ENCODE results near the gene MLXIP. TPM values are rescaled to one million over a fixed set of nuclear protein-coding genes. Genes with fewer than 3 reads are reported as not detected.

Gene MLXIP
- total and polyA plus RNA-seq, 2 experiments from 2014 or later = 16.2 to 23.0 TPM

- TF ChIP-seq POLR2AphosphoS5 (IDR thresholded peaks at IDR 0.05; ENCODE audit: low read depth) (no peak), ZNF114 (CRISPR knock-in tag; IDR thresholded peaks at IDR 0.05) (no peak), EZH2phosphoT487 (IDR thresholded peaks at IDR 0.05; ENCODE audit: unreplicated experiment) (no peak), EZH2 (IDR thresholded peaks at IDR 0.05; ENCODE audit: low read depth, unreplicated experiment) (no peak), STAT1 (IDR thresholded peaks at IDR 0.05; ENCODE audit: unreplicated experiment) (no peak), ZNF462 (CRISPR knock-in tag; IDR thresholded peaks at IDR 0.05) (no peak), JUNB (IDR thresholded peaks at IDR 0.05; ENCODE audit: unreplicated experiment) (no peak), REST (IDR thresholded peaks at IDR 0.05; ENCODE audit: unreplicated experiment) (no peak), ZNF331 (CRISPR knock-in tag; IDR thresholded peaks at IDR 0.05; ENCODE audit: low read depth) (no peak), ETS1 (IDR thresholded peaks at IDR 0.05) (no peak), NANOG (IDR thresholded peaks at IDR 0.05; ENCODE audit: borderline replicate concordance) (no peak), CREB1 (CRISPR knock-in tag; IDR thresholded peaks at IDR 0.05; ENCODE audit: low read depth) (no peak)
- TF ChIP-seq, protein P1, sequence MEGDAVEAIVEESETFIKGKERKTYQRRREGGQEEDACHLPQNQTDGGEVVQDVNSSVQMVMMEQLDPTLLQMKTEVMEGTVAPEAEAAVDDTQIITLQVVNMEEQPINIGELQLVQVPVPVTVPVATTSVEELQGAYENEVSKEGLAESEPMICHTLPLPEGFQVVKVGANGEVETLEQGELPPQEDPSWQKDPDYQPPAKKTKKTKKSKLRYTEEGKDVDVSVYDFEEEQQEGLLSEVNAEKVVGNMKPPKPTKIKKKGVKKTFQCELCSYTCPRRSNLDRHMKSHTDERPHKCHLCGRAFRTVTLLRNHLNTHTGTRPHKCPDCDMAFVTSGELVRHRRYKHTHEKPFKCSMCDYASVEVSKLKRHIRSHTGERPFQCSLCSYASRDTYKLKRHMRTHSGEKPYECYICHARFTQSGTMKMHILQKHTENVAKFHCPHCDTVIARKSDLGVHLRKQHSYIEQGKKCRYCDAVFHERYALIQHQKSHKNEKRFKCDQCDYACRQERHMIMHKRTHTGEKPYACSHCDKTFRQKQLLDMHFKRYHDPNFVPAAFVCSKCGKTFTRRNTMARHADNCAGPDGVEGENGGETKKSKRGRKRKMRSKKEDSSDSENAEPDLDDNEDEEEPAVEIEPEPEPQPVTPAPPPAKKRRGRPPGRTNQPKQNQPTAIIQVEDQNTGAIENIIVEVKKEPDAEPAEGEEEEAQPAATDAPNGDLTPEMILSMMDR (conservative IDR thresholded peaks at IDR 0.05; ENCODE audit: low read depth in 2 of 2) = no peak
- Histone ChIP-seq H3K4me1 (ENCODE audit: insufficient read depth) (no peaks in the 10 kb centered on the region), H3K79me2 (replicated peaks; ENCODE audit: insufficient read depth) (peaks cover 47% of the 10 kb centered on the region), H3K27me3 (ENCODE audit: insufficient read depth) (no peaks in the 10 kb centered on the region), H3K27ac (ENCODE audit: low read depth) (no peak overlapping the region), H2AFZ (no peak overlapping the region), H3F3A (replicated peaks; ENCODE audit: low read depth) (no peaks in the 10 kb centered on the region), H4K20me1 (replicated peaks; ENCODE audit: insufficient read depth) (peaks cover 11% of the 10 kb centered on the region; the same call in 1 of the 2 replicates), H3K36me3 (ENCODE audit: insufficient read depth) (no peaks in the 10 kb centered on the region), H3K4me2 (no peak overlapping the region), H3K4me3 (no peak overlapping the region), H3K9me2 (ENCODE audit: insufficient read depth) (no peaks in the 10 kb centered on the region)
- Mint-ChIP-seq H3K36me3 (ENCODE audit: low read depth) (peaks cover 2% of the 10 kb centered on the region; the same call in 1 of the 3 replicates), H3K9me3 (no peaks in the 10 kb centered on the region), H3K27me3 (ENCODE audit: insufficient read depth, low read depth, poor library complexity) (peaks cover 6% of the 10 kb centered on the region), H3K4me3 (no peak overlapping the region), H3K4me1 (peaks cover 6% of the 10 kb centered on the region; the same call in 2 of the 3 replicates), H3K27ac (no peak overlapping the region)
- ATAC-seq = no peak
- DNase-seq (ENCODE audit: low spot score) = no peak
Measured at GRCh38 chr12:122107261-122107660, 28.7 kb downstream of the MLXIP start.
